Measurements from ENCODE around the gene AGA. TPM values are rescaled to one million over a fixed set of nuclear protein-coding genes. Genes with fewer than 3 reads are reported as not detected.

The AGA gene
- total and polyA plus RNA-seq, 10 donors = 7.8 to 24.2 (median 17.4) TPM

GRCh38 chr4:177451108-177451500 lies 8.9 kb upstream of the AGA start:
- H3K4me3 ChIP-seq = no peak overlapping the region
- H3K27ac ChIP-seq = no peak overlapping the region
- H3K36me3 ChIP-seq = no peaks in the 10 kb centered on the region
- no peak for DNase-seq
- H3K9me3 ChIP-seq = no peaks in the 10 kb centered on the region
- H3K4me1 ChIP-seq = no peaks in the 10 kb centered on the region
- TF ChIP-seq CTCF (IDR thresholded peaks at IDR 0.05 in 8 of 11, conservative IDR thresholded peaks at IDR 0.05 in 3 of 11) (no peak), POLR2A (IDR thresholded peaks at IDR 0.05) (no peak), POLR2AphosphoS5 (IDR thresholded peaks at IDR 0.05) (no peak)
- WGBS, 5 donors = 87 to 100% (median 93%) methylated on average over 1 of the region's 1 CpG
- no peaks in the 10 kb centered on the region for H3K27me3 ChIP-seq (replicated peaks in 1 of 7)
- intact Hi-C loops (cut with DNase I; ENCODE audit: low total_unique reads) = no loop called here

- DNase-seq = no peak
- TF ChIP-seq POLR2AphosphoS5 (IDR thresholded peaks at IDR 0.05) = no peak
- TF ChIP-seq POLR2A (IDR thresholded peaks at IDR 0.05) = no peak
- TF ChIP-seq CTCF (IDR thresholded peaks at IDR 0.05 in 8 of 11, conservative IDR thresholded peaks at IDR 0.05 in 3 of 11) = no peak
- intact Hi-C loops (cut with DNase I; ENCODE audit: low total_unique reads) = no loop called here
- Histone ChIP-seq H3K36me3 (no peaks in the 10 kb centered on the region), H3K9me3 (no peaks in the 10 kb centered on the region), H3K4me1 (no peaks in the 10 kb centered on the region), H3K27ac (no peak overlapping the region), H3K27me3 (replicated peaks in 1 of 7) (no peaks in the 10 kb centered on the region), H3K4me3 (no peak overlapping the region)
- 75 to 90% (median 82%) methylated on average over 4 of the region's 4 CpGs for WGBS, 5 donors
Observed at GRCh38 chr4:177450426-177451107, 8.3 kb upstream of the AGA start.

GRCh38 chr4:177448850-177449249 lies 6.6 kb upstream of the AGA start:
- Histone ChIP-seq H3K36me3 (no peaks in the 10 kb centered on the region), H3K4me1 (peaks cover 0 to under 1% (median 0%) of the 10 kb centered on the region in 6 donors), H3K9me3 (no peaks in the 10 kb centered on the region), H3K27ac (no peak overlapping the region), H3K27me3 (replicated peaks in 1 of 7) (no peaks in the 10 kb centered on the region), H3K4me3 (no peak overlapping the region)
- TF ChIP-seq POLR2AphosphoS5 (IDR thresholded peaks at IDR 0.05) = no peak
- TF ChIP-seq POLR2A (IDR thresholded peaks at IDR 0.05) = no peak
- no peak for TF ChIP-seq CTCF (IDR thresholded peaks at IDR 0.05 in 8 of 11, conservative IDR thresholded peaks at IDR 0.05 in 3 of 11)
- DNase-seq = no peak
- 80 to 100% (median 84%) methylated on average over 1 of the region's 1 CpG for WGBS, 5 donors
- intact Hi-C loops (cut with DNase I; ENCODE audit: low total_unique reads) = no loop called here

- Histone ChIP-seq H3K4me3 (no peak overlapping the region), H3K27me3 (replicated peaks in 1 of 7) (no peaks in the 10 kb centered on the region), H3K27ac (no peak overlapping the region), H3K36me3 (no peaks in the 10 kb centered on the region), H3K4me1 (peaks cover 0 to 14% (median 7%) of the 10 kb centered on the region in 6 donors), H3K9me3 (no peaks in the 10 kb centered on the region)
- TF ChIP-seq POLR2AphosphoS5 (IDR thresholded peaks at IDR 0.05) (no peak), CTCF (IDR thresholded peaks at IDR 0.05 in 8 of 11, conservative IDR thresholded peaks at IDR 0.05 in 3 of 11) (no peak)
- intact Hi-C loops (cut with DNase I; ENCODE audit: low total_unique reads) = no loop called here
- WGBS, 5 donors = 67 to 79% (median 69%) methylated on average over 1 of the region's 1 CpG
- DNase-seq = no peak
Observed at GRCh38 chr4:177447417-177448004, 5.3 kb upstream of the AGA start.
